T47D (cell line): ENCODE measurements around the gene HAND1.

Experiments
- DNase-seq, 2 experiments: peaks; one replicate each; pipeline versions ENCODE4 v3.0.0 to v3.0.0-alpha.2; 2011 to 2012; ENCODE audit warnings: low read depth in 1 of 2, low spot score in 1 of 2
- JUND ChIP-seq: IDR thresholded peaks from 2 replicates; pipeline ENCODE4 v1.6.1; 2012; ENCODE audit warnings: low read depth
- in situ Hi-C: cut with HindIII; loops from 2 replicates; pipeline ENCODE4 v1.10.0; 2016; ENCODE audit warnings: low sequenced_read_pairs, low pct_unique_long_range_greater_than_20kb

Gene HAND1

DNA sequence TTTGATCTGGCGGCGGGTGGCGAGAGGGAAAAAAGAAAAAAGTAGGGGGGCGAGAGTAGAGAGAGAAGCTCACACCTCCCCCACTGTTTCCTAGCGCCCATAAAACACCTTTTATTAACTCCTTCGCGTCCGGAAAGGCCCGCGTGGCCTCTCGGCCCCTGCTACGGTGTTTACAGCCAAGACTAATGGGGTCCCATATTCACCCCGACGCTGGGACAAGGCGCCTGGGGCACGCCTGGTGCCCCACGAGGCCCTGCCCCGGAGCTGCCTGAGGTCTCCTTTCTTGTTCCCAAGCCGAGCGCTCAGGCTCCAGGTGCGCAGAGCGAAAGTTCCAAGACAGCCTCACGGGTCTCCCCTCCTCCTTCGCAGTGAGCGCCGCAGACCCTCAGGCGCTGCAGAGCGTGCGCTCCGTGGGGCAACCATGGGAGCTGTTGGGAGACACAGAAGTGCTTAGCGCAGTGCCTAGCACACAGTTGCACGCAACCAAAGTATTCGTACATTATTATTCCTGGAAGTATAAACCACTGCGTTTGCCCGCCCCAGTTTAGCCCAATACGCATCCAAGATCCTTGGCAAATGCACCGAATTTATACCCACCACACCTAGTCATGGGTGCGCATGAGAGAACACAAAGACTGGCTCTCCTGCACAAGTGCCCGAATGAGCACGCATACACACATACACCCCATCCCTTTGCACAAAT lies 4.3 kb downstream of the HAND1 start:
- no peak for TF ChIP-seq JUND
- no peak for DNase-seq
- in situ Hi-C loops: no loop called here

DNA sequence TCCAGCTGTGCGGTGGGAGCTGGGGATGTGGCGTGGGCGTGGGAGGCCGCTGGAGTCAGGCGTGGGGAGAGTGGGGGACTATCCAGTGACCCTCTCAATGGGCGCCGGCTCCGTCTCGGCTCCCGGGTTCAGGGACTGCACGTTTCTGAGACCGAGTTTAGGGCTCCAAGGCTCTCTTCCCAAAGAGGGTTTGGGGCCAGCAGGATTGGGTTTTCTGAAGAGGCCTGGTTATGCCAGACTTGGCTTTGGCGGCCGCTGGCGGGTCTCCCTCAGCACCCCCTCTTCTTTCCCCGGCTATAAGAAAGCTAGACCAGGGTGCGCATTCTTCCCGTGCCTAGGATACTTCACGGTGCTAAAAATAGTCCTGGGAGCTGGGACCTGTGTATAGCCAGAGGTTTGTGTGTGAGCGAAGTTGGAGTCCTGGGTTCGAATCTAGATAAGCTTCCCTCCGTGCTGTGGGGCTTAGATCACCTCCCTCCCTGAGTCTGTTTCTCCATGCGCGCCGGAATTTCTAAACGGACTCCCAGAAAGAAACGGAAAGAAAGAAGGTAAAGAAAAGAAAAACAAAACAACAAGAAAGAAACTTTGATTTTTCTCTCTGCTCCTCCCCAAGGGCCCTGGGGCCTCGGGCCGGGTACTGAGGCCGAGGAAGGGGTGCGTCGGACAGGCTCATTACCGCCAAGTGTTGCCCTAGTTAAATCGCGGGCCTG lies 5.0 kb downstream of the HAND1 start:
- in situ Hi-C loops: no loop called here

DNA sequence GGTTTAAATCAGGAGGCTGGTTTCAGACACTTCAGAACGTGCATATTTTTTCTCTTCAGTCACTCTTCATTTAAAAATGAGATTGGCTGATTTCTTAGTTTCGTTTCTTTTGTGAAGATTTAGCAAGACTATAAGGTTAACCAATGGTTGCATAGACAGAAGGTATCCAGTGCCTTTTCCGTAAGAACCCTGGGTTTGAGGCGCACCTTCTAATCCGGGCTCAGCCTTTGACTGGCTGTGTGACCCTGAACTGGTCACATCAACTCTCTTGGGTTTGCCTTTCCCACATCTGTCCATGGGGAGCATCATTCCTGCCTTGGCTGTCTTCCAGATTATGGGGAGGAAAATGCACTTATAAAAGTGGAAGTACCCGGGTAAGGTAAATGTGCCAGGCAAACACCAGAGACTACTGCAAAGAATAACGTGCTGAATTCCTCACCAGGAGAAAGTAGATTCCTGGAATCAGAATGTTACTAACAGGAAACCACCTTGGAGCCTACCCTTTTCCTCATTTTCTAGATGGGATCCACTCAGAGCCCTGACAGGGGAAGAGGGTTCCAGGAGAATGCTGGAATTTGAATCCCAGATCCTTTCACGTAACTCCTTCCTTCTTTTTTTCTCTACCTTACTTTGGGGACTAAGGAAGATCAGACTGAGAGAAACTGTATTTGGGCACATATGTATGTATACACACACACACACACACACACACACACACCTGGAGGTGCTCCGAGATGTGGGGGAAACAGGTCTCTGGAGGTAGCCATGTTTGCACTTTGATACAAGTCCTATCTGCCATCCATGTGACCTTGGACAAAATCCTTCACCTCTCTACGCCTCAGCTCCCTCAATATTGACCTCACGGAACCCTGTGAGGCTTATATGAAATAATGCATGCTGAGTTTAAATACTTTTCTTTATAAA lies 6.8 kb downstream of the HAND1 start:
- peak in 1 of 2 experiments; percentile 36 for DNase-seq
- no peak for TF ChIP-seq JUND
- in situ Hi-C loops: no loop called here

More for the DNA sequence above, 5.0 kb downstream of the HAND1 start:
- no peak for TF ChIP-seq JUND
- DNase-seq: no peak

DNA sequence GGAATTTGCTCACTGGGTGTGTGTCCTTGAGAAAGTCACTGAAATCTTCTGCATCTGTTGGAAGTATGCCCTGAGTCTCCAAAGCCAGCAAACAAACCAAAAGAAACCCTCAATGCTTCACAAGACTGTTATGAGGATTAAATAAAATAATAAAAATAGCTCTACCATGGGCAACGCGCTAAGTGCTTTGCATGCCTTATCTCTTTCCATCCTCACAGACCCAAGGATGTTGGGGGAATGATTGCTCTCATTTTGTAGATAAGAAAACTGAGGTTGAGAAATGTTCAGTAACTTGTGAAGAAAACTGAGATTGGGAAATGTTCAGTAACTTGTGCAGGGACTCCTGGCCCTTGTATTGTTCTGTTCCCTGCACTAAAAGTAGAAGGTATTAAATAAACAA lies 7.9 kb downstream of the HAND1 start:
- TF ChIP-seq JUND: no peak
- no peak for DNase-seq
- in situ Hi-C loops: no loop called here

DNA sequence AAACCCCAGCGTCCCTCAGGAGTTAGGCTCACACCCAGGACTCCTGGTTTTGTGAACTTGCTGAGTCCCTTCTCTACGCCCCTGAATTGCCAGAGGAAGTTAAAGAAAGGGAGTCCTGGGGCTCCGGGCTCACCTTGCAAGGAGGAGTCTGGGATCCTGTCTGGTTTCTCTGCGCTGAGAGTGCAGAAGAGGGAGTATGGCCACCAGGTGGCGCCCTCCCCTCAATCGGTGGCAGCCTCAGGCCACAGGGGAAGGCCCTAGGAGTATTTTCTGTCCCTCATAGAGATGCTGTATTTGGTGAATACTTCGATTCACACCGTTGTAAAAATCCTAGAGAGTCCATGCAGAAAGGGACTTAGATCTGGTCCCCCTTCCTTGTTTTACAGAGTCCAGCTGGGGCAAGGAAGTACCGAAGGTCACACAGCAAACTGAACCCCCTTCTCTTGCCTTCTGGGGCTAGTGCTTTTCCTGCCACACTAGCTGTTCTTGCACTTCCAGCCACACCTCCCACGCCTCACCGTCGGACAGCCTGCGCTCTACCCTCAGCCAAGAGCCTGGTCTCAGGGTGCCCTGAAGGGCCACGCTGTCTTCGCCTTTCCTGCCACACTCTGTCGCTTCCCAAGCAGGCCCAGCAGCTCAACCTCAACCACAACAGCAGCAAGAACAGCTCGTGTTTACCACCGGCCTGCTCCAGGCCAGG lies 10.2 kb downstream of the HAND1 start:
- in situ Hi-C loops: no loop called here
- DNase-seq: peak; percentile 83 to 92
- no peak for TF ChIP-seq JUND

DNA sequence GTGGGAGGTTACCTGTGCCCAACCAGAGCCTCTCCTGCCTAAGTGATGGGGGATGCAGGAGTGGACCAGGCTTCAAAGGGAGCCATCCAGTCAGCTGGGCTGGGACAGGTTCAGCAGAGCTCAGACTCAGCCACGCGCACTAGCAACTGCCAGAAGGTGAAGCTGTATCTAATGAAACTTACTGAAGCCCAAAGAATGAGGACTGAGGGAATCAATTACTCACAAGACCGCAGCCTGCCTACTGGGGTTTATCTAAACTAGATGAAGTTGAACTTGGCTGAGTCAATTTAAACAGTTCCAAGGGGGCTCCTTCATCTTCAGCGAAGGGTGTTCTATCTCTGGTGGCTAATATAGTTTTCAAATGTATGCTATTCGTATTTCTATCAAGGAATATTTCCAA lies 11.4 kb downstream of the HAND1 start:
- in situ Hi-C loops: no loop called here
- no peak for TF ChIP-seq JUND
- DNase-seq: no peak

DNA sequence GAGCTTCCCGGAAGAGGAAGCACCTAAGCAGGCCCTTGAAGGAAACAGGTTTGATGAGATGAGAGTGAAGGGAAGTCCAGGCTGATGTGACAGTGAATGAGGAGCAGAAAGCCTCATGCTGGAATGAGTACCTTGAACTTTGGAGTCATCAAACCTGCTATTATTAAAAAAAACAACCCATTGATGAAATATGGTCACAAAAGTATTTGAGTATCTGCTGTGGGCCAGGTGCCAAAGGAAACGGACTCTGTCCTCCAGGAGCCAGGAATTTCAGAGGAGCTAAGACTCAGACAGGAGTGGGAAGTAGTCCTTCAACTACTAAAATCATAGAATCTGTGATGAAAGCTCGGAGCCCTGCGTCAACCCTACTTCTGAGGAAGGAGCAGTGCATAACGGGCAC lies 11.9 kb downstream of the HAND1 start:
- in situ Hi-C loops: no loop called here
- TF ChIP-seq JUND: no peak
- no peak for DNase-seq

DNA sequence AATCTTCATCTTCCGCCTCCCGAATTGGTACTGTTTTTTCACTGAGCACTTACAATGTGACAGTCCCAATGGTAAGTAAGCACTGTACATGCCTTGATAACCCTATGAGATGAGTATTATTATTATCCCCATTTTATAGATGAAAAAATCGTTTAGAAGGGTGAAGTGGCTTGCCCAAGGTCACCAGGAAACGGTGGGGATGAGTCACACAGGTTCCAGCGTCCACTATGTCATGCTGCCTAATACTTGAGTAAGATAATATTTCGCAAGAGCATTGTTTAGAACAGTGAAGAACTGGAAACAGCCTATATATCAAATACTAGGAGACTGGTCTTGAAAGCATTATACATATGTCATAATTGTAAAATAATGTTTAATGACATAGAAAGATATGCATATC lies 12.9 kb downstream of the HAND1 start:
- in situ Hi-C loops: no loop called here
- no peak for TF ChIP-seq JUND
- DNase-seq: no peak

DNA sequence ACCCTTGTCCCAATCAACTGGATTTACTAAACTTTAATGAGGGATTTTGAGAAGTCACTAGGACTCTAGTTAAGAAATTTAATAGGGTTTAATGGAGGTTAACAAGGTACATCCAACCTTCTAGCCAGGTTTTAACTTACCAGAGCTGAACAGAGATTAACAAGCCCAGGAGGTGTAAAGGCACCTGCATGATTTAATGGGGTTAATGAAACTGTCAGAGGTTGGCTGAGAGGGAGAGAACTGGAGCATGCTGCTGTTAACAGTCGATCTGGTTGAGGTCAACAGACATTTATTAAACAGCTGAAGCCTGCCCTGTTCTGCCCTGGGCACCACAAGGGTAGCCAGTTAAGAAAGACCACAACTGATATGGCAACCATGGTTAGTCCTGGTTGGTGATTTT lies 13.6 kb downstream of the HAND1 start:
- TF ChIP-seq JUND: no peak
- in situ Hi-C loops: no loop called here
- no peak for DNase-seq

DNA sequence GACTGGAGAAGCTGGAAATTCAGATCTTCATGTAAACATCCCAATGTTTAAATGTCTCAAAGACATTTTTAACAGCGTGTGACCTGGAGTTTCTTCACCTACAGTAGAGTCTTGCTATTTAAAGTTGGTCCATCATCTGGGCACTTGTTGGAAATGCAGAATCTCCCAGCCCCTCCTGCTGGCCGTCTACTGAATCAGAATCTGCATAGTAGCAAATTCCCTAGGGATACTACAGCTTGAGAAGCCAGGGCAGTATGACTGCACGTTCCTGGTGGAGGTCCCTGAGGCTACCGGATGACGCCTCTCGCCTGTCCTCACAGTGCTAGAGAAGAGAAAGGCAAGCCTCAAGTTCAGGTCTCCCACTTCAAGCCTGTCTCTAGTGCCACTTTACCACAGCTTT lies 16.5 kb downstream of the HAND1 start:
- TF ChIP-seq JUND: no peak
- DNase-seq: peak in 1 of 2 experiments; percentile 52
- in situ Hi-C loops: no loop called here

DNA sequence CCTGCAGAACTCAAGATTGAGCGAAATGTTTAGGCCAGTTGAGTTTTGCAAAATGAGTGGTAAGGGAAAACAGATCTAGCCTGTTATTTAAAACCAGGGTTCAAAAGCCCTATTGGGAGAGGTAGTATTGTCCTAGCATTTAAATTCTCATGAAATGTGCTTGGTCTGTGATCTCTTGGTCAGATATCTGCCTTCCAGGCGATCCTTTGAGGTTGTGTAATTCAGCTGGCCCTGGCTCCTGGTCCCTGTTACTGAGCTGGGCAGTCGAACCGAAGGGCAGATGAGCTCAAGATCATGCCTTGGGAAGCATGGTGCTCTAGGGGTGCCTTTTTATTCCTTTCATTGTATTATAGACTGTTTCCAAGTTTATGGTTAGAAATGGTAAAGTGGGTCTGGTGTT lies 17.9 kb downstream of the HAND1 start:
- DNase-seq: peak in 1 of 2 experiments; percentile 73
- peak; percentile 49; the same call in 1 of the 2 replicates for TF ChIP-seq JUND
- in situ Hi-C loops: no loop called here

DNA sequence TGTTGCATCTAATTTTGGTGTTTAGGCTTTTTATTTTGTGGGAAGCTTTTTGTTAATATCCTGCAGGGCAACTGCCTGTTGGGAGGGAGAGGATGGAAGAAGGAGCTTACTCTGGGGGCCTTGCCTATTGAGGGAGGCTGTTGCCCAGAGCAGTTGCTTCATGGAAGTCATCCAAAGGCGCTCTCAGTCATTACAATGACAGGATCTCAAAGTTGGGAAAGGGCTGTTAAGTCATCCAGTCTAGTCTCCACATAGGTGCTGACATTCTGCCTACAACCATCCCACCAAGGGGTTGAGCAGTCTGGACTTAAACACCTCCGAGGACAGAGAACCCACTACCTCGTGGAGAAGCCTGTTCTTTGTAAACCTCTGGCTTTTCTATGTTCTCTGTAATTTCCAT lies 19.0 kb downstream of the HAND1 start:
- no peak for DNase-seq
- TF ChIP-seq JUND: no peak
- in situ Hi-C loops: no loop called here
